KMS-11 (cell line): ENCODE data around the gene CALML3.

Experiments used
- H2AFZ ChIP-seq: fragments of 200-600 bp; sonication (generic); 2 replicates; pipeline ENCODE4 v1.6.1; 2016; ENCODE audit warnings: antibody characterized with exemption, mixed run types, low read depth
- H3K27ac ChIP-seq: fragments of 200-600 bp; sonication (generic); 2 replicates; pipeline ENCODE4 v1.6.1; 2016; ENCODE audit warnings: mild to moderate bottlenecking, mixed run types
- H3K27me3 ChIP-seq: fragments of 200-600 bp; sonication (generic); 2 replicates; pipeline ENCODE4 v1.6.1; 2017; ENCODE audit warnings: mild to moderate bottlenecking, low read depth, mixed run types, moderate library complexity; ENCODE audit not compliant: insufficient read depth
- H3K36me3 ChIP-seq: fragments of 200-600 bp; sonication (generic); 2 replicates; pipeline ENCODE4 v1.6.1; 2017; ENCODE audit warnings: mild to moderate bottlenecking, mixed run types; ENCODE audit not compliant: insufficient read depth
- H3K4me1 ChIP-seq: fragments of 200-600 bp; sonication (generic); 2 replicates; pipeline ENCODE4 v1.6.1; 2016; ENCODE audit warnings: mild to moderate bottlenecking, low read depth, mixed run types; ENCODE audit not compliant: poor library complexity, severe bottlenecking
- H3K4me2 ChIP-seq: fragments of 200-600 bp; sonication (generic); 2 replicates; pipeline ENCODE4 v1.7.0; 2016; ENCODE audit warnings: mild to moderate bottlenecking, mixed run types
- H3K4me3 ChIP-seq: fragments of 200-600 bp; sonication (generic); IDR thresholded peaks from 2 replicates; pipeline ENCODE4 v1.6.1; 2017; ENCODE audit warnings: low read depth, low read length, mixed read lengths; ENCODE audit not compliant: insufficient read depth
- H3K79me2 ChIP-seq: fragments of 200-600 bp; sonication (generic); 2 replicates; pipeline ENCODE4 v1.6.1; 2016; ENCODE audit warnings: low read depth, mixed run types; ENCODE audit not compliant: insufficient read depth
- H3K9ac ChIP-seq: fragments of 200-600 bp; sonication (generic); 2 replicates; pipeline ENCODE4 v1.6.1; 2016; ENCODE audit warnings: mild to moderate bottlenecking, mixed run types
- H4K20me1 ChIP-seq: fragments of 200-600 bp; sonication (generic); 2 replicates; pipeline ENCODE4 v1.6.1; 2016; ENCODE audit warnings: mild to moderate bottlenecking, mixed run types; ENCODE audit not compliant: insufficient read depth
- CTCF ChIP-seq: fragments of 200-600 bp; sonication (generic); conservative IDR thresholded peaks from 2 replicates; pipeline ENCODE4 v1.6.1; 2017; ENCODE audit warnings: low read depth, mild to moderate bottlenecking, antibody characterized with exemption, low read length, moderate library complexity, mixed read lengths

Gene CALML3

GRCh38 chr10:5491477-5491876, 33.3 kb upstream of the CALML3 start:
- TF ChIP-seq CTCF: no peak
- H3K27ac ChIP-seq: no peak overlapping the region
- no peaks in the 10 kb centered on the region for H4K20me1 ChIP-seq
- no peak overlapping the region for H3K4me2 ChIP-seq
- H3K36me3 ChIP-seq: no peaks in the 10 kb centered on the region
- no peak overlapping the region for H3K9ac ChIP-seq
- H3K27me3 ChIP-seq: no peaks in the 10 kb centered on the region
- no peaks in the 10 kb centered on the region for H3K4me1 ChIP-seq
- H3K79me2 ChIP-seq: no peaks in the 10 kb centered on the region
- H3K4me3 ChIP-seq: no peak overlapping the region
- no peak overlapping the region for H2AFZ ChIP-seq

- Histone ChIP-seq H3K4me2 (no peak overlapping the region), H3K36me3 (no peaks in the 10 kb centered on the region), H3K4me1 (no peaks in the 10 kb centered on the region), H2AFZ (no peak overlapping the region), H3K27me3 (no peaks in the 10 kb centered on the region), H3K4me3 (no peak overlapping the region), H4K20me1 (no peaks in the 10 kb centered on the region), H3K9ac (no peak overlapping the region), H3K27ac (no peak overlapping the region), H3K79me2 (no peaks in the 10 kb centered on the region)
- no peak for TF ChIP-seq CTCF
These were observed 32.4 kb upstream of the CALML3 start for GRCh38 chr10:5492322-5492855.

GRCh38 chr10:5492929-5493576, 31.7 kb upstream of the CALML3 start:
- Histone ChIP-seq H3K27me3 (no peaks in the 10 kb centered on the region), H3K4me2 (no peak overlapping the region), H3K79me2 (no peaks in the 10 kb centered on the region), H2AFZ (no peak overlapping the region), H3K4me1 (no peaks in the 10 kb centered on the region), H3K36me3 (no peaks in the 10 kb centered on the region), H4K20me1 (no peaks in the 10 kb centered on the region), H3K4me3 (no peak overlapping the region), H3K27ac (no peak overlapping the region), H3K9ac (no peak overlapping the region)
- TF ChIP-seq CTCF: no peak

- no peaks in the 10 kb centered on the region for H3K79me2 ChIP-seq
- H3K9ac ChIP-seq: no peak overlapping the region
- H2AFZ ChIP-seq: no peak overlapping the region
- H3K36me3 ChIP-seq: no peaks in the 10 kb centered on the region
- no peak overlapping the region for H3K27ac ChIP-seq
- no peak for TF ChIP-seq CTCF
- no peaks in the 10 kb centered on the region for H3K27me3 ChIP-seq
- H4K20me1 ChIP-seq: no peaks in the 10 kb centered on the region
- H3K4me2 ChIP-seq: no peak overlapping the region
- no peak overlapping the region for H3K4me3 ChIP-seq
- H3K4me1 ChIP-seq: no peaks in the 10 kb centered on the region
These were observed 31.1 kb upstream of the CALML3 start for GRCh38 chr10:5493691-5494090.
